HG02759 (cell line): ENCODE data around the gene ARID1B.
"Not testable (repeated sequence)": the region's sequence is repeated elsewhere in the genome, so short reads cannot be mapped to it uniquely, and the experiment has no call there.

Source experiments
- ATAC-seq: cut with Tn5 transposase; IDR thresholded peaks from one replicate; pipeline ENCODE4 v1.9.1; 2021; ENCODE audit warnings: mild to moderate bottlenecking, moderate library complexity; ENCODE audit not compliant: unreplicated experiment

ARID1B gene

GRCh38 chr6:157036245-157036711 is 259.1 kb downstream of the ARID1B start:
- no peak for ATAC-seq

DNA sequence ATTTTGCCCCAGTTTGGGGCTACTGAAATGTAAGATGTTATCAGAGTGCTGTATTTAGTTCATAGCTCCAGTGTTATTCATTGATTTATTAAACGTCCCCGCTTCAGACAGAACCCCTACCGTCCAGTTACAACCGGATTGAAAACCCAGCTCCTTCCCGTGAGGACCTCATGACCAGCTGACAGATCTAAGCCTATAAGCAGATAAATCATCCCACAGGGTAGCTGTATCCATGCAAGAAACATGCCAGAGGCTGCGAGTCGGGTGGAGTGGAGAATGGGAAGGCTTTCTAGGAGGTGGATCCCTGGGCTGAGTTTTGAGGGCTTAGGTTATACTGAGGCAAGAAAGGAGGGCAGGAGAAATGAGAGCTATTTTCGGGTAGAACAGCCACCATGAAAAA is 260.0 kb downstream of the ARID1B start:
- ATAC-seq, result no peak

DNA sequence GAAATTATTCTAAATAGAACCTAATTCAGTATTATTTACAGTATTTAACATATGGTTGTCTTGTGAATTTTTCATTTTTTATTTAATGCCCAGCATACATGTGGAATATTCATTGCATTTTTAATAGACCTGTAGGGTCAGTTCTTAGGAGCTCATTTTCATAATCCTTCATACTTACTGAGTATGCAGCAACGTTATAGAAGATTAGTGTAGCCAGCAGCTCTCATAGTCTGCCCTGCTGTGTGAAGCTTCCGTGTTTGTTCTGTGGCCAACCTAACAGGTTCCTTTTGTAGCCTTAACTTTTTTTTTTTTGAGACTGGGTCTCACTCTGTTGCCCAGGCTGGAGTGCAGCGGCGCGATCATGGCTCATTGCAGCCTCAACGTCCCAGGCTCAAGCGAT is 261.4 kb downstream of the ARID1B start:
- no peak for ATAC-seq

DNA sequence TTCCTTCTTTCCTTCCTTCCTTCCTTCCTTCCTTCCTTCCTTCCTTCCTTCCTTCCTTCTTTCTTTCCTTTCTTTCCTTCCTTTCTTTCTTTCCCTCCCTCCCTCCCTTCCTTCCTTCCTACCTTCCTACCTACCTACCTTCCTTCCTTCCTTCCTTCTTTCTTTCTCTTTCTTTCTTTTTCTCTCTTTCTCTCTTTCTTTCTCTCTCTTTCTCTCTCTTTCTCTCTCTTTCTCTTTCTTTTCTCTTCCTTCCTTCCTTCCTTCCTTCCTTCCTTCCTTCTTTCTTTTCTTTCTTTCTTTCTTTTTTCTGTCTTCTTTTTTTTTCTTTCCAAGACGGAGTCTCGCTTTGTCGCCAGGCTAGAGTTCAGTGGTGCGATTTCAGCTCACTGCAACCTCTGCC is 262.5 kb downstream of the ARID1B start:
- not testable (repeated sequence) for ATAC-seq

DNA sequence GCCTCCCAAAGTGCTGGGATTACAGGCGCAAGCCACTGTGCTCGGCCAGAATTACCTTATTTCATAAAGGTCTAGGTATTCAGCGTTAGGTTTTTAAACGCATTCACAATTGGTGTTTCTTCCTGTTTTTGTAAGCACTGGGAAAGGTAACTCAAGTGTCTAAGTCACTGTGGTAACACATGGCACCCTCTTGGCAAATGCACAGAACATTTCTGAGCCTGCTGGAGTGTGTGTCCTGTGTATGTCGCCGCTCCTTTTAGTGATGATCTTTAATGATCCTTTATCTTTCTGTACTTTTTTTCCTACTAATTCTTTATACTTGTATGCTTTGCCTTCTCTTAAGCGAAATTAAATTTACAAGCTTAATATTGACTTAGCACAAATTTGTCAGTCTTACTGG is 263.0 kb downstream of the ARID1B start:
- ATAC-seq, result no peak

GRCh38 chr6:157045831-157046454 is 268.8 kb downstream of the ARID1B start:
- ATAC-seq, result no peak

DNA sequence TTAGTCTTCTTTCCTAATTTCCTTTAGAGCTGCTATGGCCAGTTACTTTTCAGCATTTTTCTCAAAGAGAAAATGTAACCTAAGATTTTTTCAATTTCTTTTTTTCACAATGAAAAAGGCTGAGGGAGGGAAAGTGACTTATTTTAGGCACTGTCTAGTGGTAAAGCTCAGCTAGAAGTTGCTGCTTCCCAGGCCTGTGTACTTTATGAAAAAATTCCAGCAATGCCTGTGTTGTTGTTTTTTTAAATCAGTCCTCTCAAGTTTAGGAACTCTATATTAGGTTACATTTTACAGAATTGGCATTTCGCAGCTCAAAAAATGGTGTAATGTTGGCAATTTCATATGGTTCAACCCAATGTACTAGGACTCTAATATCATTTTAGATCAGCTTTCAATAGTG is 269.6 kb downstream of the ARID1B start:
- no peak for ATAC-seq

DNA sequence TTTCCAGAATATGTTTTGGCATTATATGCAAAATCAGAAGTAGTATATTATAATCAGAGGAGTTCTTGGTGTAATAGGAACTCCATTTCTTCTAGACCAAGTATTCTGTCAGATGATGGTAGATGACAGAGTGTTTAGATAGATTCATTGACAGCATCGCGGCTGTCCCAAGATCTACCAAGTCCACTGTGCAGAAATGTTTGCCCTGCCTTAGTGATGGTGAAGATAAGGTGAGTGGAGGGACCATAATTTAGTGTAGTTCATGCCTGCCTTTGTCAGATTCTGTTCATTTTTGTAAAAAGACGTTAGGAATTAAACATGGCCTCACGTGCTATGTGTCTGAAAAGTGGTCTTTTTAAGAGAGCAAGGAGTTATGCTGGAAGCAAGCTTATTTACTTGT is 270.1 kb downstream of the ARID1B start:
- ATAC-seq, result no peak

DNA sequence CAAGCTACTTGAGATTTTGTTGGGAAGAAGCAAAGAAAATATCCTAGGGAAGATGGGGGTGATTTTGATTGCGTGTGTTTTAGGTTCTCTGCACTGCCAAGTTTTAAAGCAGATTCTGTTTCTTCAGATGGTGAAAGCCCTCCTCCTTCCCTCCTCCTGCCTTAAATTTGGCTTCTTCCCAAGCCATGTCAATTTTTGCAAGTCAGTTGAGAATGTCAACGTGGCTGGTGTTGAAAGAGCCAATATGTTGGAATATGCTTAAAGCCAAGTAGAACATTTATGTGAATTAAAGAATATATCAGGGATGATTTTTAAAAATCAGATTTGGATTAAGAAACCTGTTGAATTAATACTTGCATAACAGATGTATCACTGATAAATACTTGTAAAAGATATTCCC is 270.8 kb downstream of the ARID1B start:
- no peak for ATAC-seq

DNA sequence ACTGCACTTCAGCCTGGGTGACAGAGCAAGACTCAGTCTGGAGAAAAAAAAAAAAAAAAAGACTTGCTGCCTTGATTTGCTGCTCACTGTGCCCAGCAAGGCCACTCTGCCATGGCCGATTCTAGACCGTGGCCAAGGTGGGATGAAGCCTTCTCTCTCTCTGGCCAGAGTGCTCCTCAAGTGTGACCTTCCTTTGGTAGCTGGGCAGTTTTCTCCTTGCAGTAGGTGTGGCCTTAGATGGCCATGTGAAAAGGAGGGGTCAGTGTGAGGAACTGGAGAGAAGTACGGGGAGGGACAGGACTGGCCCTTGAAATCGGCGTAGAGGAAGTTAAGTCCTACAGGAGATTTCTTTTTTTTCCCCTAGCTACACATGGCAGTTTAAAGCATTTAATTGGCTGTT is 272.0 kb downstream of the ARID1B start:
- ATAC-seq, result no peak

DNA sequence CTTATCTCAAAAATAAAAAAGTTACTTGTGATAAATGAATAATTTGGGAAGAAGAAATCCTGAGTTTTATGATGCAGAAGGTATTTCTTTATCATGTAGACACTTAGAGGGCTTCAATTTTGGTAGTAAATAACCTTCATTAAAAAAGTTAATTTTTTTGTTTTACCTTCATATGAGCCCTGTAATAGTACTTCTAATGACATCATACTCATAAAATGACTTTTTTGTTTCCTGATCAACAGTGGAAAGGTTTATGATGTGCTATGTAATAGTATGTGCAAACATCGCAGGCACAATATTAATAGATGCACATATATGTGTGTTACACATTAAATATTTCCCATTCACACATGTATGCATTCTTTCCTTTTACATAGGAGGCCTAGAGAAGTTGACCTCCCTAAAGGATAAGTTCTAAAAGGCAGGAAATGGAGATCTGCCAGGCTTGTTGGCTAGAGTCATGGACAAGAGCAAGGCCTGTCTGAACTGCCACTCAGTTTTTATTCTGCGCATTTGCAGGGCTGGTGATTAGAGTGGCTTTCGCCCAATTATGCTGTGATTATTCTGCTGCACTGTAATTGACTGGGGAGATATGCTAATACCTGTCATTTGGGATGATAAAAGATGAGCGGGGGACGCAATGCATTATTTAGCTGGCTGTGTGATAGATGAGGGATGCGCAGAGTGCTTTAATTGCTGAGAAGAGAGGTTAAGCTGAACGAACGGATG is 273.5 kb downstream of the ARID1B start:
- no peak for ATAC-seq

DNA sequence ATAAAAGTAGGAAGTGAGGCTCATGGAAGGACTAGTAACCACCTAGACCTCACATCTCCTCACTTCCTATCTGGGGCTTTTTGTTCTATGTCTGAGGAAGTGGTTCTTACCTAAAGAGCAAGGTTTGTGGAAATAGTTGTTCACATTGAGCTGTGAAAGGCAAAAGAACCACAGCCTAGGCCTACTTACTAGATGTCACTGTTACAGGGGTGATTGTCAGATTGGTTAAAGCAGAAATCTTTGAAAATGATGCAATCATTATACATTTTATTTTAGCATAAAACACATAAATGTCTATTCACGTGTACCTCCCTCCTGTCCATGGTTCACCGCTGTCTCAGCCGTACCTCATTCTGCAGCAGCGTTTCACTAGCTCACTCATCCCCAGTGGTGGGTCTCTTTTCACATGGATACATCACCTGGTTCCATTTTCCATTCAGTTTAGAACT is 277.4 kb downstream of the ARID1B start:
- ATAC-seq, result peak; percentile 44

DNA sequence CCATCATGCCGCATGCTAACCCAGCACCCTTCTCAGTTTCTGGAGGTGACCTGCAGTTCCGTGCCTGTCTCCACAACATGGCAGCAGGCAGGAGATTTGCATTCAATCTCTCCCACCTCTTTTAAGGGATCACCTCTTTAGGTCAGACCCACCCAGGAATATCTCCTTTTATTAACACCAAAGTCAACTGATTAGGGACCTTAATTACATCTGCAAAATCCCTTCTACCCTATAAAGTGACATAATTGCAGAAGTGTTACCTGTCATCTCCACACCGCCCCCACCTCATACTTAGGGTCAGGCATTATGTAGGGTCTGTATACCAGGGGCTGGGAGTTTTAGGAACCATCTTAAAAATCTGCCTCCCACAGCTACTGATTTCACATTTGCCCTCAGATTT is 278.7 kb downstream of the ARID1B start:
- ATAC-seq, result no peak

DNA sequence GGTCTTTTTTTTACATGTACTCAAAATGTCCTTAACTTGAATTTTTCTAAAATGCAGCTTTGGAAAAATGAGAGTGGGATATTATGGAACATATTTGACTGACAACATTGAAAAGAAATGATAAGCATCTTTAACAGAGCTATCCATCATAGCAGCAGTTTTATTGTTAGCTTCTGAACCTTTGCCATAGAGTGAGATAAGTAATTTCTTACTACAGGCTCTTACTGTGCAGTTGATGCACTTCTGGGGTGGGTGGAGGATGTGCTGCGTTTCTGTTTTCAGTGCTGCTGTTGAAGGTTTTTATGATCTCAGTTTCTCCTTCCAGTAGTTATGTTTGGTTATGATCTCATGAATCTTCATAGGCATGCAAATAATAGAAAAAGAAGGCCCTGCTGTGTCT is 279.1 kb downstream of the ARID1B start:
- no peak for ATAC-seq

DNA sequence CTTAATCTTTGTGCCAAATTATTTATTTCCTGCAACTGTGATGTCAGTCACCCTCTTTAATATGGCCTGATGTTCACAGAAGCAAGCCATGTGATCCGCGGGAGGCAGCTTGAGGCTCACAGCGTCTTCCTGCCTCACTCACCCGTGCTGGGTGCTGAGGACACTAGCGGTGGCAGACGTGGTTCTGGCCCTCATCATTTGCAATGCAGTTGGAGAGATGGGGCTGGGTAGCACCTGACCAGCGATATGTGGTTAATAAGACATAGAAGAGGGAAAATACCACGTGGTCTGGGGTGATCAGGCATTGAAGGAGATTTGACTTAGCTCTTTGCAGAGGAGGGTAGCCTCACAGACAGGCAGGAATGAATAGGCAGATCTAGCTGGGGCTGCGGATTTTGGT is 281.4 kb downstream of the ARID1B start:
- peak; percentile 83 for ATAC-seq

DNA sequence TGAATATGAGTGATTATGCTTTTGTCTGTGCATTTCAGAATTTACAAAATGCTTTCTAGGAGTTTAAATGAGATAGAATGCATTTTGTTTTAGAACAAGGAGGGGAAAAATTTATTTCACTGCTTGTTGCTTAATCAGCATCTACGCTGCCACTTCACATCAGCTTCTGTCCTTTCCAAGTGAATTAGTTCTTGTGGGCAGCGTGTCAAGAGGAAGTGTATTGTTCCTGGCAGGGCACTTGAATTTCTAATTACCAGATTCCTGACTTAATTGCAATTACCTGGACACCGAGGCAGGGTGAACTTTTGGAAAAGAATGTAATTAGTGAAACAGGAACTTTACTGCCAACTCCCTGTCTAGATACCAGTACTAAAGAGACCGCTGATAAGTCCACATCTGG is 282.6 kb downstream of the ARID1B start:
- no peak for ATAC-seq

DNA sequence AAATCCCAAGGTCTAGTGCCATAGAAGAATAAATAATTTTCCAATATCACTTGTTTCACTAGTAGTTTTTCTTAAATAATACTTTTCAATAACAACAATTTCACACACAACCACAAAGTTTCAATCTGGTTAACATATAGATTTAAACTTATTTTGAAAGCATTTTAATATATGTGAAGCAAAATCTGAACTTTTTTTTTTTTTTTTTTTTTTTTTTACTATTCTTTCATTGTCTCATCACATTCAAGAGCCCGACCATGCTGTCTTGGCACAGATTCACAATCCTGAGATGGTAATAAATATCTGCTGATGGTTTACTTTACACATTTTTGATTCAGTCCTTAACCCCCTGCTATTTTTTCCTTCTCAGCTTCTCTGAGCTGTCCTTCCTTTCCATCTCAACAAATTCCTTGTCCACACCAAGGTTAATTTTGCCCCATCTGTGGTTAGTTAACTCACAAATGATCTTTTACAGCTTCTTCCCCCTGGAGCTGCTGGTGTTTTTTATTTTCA is 283.3 kb downstream of the ARID1B start:
- no peak for ATAC-seq

- ATAC-seq, result no peak
These were observed 284.8 kb downstream of the ARID1B start for GRCh38 chr6:157061770-157062594.

DNA sequence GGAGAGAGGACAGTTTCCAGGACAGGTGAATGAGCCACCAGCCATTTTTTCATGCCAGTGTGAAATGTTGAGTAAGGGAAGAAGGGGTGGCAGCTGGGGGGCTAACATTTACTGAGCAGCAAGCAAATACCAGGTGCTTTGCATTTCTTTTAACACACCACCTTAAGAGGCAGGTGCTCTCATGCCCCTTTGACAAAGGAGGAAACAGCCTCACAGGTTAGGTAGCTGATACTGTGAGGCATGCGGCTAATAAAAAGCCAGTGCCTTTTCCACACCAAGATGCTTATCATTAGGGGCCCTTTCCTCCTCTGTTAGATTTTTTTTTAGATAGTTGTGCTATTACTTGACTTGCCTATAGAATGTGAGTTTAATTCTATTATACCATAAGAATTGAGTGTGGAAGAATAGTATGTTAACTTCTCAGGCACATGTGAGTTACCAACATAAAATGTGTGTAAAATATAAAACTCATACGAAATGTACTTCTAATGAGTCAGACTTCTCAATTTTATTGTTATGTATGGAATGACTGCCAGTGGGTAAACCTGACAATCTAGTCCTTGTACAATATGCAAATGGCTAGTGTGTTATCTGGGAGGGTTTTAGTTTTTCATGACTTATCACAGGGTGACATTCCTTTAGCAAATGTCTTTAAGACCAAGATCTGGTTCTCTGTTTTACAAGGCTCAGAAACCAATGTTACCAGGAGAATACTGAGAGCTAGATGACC is 286.2 kb downstream of the ARID1B start:
- no peak for ATAC-seq

DNA sequence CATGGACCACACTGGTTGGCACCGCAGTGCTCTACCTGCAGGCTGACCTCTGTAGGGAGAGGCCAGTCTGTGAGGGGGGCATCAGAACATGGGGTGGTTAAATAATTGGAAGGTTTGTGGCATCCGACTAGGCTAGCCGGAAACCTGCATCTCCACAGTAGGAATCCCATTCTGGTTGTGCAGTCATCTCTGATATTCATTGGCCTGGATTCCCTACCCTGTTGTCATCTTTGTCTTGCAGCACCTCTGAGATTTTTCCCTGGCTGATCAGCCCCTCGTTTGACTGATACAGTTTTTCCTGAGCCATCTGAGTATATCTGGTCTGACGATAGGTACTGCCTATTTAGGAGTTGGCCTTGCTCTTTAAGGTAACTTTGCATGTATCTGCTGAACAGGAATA is 286.7 kb downstream of the ARID1B start:
- no peak for ATAC-seq

DNA sequence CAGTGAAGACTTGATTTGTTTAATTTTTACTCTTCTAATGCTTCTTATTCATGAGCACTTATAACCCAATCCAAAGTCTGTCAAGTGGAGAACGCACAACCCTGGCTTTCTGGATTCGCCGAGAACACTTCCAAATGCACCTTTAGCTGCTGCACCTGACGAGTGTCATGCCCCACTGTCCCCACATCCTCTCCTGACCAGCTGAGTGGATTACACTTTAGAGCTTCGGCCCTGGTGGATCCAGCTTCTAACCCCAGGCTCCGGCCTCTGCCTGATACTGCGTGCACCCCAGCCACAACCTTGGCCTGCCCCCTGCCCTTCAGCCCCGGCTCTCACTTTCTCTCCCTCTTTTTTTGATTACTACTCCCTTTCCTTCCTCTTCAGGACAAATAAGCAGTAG is 287.3 kb downstream of the ARID1B start:
- ATAC-seq, result no peak
